GM19043 (cell line): ENCODE results near the gene ADAMTSL5.

Experiments used
- ATAC-seq: cut with Tn5 transposase; IDR thresholded peaks from one replicate; pipeline ENCODE4 v1.9.1; 2021; ENCODE audit warnings: low read depth; ENCODE audit not compliant: unreplicated experiment

The ADAMTSL5 gene

DNA sequence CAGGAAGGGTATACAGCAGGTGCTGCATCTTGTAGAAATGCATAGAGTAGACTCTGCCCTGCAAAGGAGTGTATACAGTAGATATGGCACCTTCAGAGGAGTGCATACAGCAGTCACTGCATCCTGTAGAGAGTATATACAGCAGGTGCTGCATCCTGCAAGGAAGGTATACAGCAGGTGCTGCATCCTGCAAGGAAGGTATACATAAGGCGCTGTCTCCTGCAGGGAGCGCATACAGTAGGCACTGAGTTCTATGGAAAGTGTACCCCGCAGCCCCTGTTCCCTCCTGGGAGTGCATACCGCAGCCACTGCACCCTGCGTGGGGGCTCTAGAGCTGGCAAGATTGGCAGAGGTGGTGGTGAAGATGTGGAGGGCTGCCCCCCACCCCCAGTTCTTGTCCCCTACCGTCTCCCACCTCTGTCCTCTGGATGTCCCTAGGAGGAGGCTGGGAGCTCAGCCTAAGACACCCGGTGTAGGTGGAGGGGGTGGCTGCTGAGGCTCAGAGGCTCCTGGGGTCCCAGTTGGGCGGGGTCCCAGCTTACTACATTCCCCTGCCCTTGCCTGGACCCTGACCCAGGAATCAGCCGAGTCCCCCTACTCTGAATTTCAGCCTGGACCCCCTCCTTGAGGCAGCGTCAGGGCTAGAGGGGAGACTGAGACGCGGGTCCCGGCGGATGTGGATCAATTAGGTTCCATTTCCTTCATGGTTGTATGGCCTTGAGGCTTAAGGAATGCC, 2.3 kb upstream of the ADAMTSL5 start:
- ATAC-seq, result no peak

DNA sequence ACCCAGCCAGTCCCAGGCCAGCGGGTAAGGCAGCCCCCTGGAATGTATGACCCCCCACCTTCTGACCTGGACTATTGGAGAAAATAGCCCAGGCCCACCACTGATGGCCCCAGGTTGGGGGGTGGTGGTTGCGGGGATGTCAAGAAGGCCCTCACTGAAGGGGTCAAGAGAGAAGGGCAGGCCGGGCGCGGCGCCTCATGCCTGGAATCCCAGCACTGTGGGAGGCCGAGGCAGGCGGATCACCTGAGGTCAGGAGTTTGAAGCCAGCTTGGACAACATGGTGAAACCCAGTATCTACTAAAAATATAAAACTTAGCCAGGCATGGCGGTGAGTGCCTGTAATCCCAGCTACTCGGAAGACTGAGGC, 1.5 kb upstream of the ADAMTSL5 start:
- ATAC-seq, result no peak

DNA sequence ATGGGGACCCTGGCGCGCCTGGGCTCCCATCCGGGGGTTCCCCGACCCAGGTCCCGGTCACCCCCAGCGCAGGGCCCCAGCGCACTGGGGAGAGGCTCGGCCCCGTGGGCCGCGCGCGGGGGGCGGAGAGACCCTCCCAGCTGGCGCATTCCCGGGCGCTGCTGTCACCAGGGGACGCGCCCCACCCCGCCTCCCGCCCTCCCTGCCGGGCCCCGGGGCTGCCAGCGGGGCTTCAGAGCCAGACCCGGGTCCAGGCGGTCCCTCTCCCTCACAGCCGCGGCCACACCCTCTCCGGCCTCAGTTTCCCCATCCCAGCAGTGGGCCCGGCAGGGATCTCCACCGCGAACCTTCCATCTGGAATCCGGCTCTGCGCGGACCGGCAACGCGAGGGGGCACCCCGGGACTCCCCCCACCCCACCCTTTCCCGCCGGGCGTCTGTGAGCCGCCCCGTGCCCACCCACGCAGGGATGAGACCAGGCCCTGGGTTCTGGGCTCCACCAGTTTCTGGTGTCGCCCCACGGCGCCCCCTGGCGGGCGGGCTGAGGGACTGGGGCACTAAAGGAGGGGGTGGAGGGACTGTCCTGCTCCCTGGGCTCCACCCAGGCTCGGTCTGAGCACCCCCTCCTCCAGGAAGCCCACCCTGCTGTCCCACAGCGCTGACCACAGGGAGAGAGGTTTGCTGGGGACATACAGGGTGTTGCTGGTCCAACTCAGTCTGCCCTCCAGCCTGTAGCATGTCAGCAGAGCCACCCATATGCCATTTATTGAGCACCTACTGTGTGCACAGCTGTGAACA, 878 bp upstream of the ADAMTSL5 start:
- no peak for ATAC-seq

DNA sequence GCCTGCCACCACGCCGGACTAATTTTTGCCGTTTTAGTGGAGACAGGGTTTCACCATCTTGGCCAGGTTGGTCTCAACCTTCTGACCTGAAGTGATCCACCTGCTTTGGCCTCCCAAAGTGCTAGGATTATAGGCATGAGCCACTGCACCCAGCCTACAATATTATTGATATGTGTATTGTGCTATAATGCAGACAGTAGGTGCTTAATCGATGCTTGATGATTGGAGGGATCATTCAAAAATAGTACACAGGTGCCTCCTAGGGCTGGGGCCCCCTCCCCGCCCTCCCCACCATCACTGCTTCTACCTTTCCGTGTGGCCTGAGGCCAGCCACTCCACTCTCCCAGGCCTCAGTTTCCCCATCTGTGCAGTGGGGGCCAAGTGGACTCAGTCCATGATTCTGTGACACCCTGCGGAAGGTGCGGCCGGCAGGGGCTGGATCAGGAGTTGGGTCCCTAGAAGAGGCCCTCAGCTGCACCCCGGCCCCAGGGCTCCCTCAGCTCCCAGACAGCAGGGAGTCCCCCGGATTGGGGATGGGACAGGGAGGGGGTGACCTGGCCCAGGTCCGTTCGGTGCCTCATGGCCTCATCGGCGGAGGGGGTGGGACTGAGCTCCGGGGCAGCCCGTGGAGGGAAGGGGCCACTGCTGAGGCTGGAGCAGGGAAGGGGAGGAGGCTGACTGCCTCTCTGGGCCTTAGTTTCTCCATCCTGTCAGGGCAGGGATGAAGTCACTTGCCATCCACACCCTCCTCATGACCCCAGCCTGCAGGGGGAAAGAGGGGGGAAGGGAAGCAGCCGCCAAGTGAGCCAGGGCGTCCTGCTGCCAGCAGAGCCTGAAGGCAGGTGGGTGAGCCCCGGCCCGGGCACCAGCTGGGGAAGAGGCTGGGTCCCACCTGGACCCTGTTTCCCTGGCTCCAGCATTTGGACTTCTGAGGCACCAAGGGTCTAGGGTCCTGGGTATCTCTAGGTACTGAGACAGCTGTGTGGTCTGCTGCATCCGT, 1.2 kb downstream of the ADAMTSL5 start:
- ATAC-seq, result no peak

DNA sequence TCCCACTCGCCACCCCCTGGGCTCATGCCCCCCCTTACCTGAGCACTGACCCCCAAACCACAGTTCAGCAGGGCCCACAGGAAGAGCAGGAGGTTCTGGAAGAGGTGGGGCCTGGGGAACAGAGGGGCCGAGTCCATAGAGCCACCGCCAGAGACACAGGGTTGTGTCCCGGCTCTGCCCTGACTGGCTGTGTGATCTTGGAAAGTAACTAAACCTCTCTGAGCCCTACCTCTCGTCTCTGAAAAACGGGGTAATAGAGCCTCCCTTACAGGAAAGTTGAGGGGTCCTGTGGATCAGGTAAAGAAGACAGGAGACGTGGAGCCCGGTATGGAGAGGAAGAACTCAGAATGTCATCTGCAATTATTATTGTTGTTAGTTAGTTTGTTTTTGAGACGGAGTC, 2.0 kb downstream of the ADAMTSL5 start:
- ATAC-seq, result no peak

DNA sequence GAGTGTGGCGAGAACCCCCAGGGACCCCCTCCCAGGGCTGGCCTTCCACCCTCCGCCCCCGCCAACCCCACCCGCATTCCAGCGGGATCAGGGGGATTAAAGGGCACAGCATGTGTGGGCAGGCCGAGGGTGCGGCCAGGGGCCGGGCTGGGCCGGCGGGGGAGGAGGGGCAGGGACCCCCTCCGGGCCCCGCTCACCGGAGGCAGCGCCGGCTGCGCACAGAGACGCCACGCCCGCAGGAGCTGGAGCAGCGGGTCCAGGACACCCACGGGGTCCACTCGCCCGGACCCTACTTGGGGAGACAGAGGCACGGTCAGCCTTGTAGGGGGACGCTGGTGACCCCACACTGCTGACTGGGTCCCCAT, 2.4 kb downstream of the ADAMTSL5 start:
- ATAC-seq, result no peak

DNA sequence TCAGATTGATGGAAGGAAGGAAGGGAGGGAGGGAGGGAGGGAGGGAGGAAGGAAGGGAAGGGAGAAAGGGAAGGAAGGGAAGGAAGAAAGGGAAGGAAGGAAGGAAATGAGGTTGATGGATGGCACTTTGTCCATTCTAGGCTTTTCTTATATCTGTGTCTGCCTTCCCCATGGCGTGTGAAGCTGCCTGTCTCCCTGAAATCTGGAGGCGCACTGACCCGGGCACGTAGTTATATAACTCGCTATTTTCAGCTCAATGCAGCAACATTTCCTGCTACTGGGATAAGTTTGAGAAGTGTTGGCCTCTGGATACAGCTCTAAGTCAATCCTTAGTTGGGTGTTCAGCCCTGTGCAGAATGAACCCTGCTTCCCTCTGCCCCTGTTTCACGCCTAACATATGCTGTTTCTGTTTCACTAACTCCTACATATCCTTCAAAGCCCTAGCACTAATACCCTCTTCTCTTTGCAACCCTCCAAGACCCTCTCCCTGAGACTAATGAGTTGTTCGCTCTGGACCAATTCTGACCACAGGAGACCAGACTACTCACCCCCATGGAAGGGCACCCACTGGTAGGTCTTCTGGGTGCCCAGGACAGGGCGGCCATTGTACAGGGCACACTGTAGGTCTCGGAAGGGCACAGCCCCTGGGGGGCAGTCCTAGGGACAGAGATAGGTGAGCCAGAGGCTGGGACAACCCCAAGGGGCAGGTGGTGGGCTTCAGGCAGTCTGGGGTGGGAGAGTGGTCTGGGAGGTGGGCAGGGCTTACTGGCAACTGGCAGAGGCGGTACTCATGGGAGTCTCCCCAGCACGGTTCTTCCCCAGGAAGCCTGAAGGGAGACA, 3.0 kb downstream of the ADAMTSL5 start:
- no peak for ATAC-seq

DNA sequence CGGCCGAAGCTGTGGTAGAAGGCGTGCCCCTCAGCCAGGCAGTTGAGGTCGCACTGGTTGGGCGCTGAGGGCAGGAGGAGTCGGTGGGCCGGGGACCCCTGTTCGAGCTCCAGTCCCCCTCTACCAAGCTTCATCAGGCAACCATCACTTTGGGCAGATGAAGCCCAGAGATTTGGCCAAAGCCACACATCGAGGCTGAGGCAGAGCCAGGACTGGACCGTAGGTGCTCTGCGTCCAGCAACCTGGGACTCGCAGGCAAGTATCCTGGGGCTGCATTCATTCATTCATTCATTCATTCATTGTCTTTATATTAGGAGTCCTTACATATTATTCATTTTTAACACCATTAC, 4.3 kb downstream of the ADAMTSL5 start:
- no peak for ATAC-seq

DNA sequence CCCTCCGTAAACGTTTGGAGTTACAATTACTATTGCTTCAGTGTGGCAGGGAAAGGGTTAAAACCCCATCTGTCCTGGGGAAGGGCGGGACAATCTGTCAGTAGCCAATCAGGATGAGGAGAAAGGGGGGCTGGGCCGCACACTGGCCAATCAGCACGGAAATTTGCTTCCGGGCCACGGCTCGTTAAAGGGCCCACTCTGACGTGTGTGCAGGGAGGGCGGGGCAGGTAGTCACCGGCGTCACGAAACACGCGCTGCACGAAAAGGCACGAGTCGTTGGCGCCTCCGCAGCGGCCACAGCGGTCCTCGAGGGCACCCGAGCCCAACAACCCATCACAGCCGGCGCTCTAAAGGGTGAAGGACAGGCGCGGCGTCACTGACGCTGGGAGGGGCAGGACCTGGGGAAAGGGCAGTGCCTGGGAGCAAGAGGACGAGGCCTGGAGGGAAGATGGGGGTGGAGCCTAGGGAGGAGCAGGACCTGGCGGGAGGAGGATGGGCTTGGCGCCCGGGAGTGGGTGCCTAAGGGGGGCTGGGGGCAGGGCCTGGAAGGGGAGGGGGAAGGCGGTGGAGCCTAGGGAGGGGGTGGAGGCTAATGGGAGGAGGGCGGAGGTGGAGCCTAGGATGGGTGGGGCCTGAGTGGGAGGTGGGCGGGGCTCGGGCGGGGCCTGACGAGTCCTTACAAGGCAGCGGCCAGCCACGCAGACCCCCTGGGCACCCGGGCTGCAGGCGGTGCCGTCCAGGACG, 4.9 kb downstream of the ADAMTSL5 start:
- ATAC-seq, result no peak

DNA sequence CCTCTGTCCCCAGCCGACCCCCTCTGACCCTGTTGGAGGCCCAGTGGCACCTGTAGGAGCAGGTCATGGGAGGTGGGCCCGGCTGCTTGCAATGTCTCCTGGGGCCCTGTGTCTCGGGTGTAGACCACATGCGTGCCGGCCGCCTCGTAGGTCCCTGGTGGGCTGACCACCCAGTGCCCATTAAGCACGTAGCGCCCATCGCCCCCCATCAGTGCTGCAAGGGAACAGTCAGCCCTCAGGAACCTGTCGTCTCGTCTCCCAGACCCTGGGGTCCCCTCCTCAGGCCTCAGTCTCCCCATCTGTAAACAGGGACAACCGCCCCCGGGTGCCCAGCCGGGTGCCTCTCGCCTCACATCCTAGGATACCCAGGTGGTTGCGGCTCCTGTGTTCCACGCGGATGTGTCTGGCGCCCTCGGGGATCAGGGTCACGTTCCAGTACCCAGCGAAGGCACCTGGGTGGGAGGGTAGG, 5.6 kb downstream of the ADAMTSL5 start:
- no peak for ATAC-seq

DNA sequence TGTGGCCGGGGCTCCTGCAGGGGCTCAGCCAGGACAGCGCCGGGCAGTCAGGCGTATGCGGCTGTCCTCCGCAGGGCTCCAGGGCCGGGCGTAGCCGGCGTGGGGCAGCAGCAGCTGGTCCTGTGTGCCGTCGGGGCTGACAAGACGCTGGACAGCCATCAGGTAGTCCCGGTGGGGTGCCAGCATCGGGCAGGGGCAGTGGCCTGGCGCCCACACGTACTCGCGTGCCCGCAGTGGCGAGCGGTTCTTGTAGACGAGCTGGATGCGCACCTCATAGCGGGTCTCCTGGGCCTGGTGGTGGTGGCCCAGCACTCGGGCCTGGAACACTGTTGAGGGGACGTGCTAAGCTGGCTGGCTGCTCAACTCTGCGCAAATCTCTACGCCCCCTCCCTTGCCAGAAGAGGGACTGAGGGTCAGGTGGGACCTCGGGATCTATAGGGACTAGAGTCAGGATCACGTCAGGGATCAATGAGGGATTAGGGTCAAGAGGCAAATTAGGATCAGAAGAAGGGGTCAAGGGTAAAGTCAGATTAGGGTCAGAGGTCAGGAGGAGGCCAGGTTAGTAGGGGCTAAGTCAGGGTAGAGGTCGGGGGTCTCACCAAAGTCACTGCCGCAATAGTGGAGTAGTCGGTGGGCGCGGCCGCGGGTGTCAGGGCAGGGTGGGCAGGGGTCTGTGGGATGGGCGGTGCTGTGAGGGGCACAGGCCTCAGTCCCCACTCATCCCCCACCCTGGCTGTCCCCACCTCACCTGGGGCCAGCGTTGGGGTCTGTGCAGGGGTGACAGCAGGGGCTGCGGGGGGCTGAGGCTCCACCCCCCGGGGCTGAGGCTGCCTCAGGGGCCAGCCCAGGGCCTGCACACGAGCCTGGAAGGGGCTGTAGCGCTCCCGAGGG, 6.6 kb downstream of the ADAMTSL5 start:
- ATAC-seq, result no peak

DNA sequence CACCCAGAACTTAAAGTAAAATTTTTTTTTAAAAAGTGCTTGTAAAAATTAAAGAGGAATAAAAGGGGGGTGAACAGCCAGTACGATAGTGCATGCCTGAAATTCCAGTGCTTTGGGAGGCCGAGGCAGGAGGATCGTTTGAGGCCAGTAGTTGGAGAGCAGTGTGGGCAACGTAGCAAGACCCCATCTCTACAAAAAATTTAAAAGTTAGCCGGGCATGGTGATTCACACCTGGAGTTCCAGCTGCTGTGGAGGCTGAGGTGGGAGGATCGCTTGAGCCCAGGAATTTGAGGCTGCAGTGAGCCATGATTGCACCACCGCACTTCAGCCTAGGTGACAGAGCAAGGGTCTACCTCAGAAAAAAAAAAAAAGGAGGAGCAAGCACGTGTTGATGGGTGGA, 7.8 kb downstream of the ADAMTSL5 start:
- no peak for ATAC-seq

DNA sequence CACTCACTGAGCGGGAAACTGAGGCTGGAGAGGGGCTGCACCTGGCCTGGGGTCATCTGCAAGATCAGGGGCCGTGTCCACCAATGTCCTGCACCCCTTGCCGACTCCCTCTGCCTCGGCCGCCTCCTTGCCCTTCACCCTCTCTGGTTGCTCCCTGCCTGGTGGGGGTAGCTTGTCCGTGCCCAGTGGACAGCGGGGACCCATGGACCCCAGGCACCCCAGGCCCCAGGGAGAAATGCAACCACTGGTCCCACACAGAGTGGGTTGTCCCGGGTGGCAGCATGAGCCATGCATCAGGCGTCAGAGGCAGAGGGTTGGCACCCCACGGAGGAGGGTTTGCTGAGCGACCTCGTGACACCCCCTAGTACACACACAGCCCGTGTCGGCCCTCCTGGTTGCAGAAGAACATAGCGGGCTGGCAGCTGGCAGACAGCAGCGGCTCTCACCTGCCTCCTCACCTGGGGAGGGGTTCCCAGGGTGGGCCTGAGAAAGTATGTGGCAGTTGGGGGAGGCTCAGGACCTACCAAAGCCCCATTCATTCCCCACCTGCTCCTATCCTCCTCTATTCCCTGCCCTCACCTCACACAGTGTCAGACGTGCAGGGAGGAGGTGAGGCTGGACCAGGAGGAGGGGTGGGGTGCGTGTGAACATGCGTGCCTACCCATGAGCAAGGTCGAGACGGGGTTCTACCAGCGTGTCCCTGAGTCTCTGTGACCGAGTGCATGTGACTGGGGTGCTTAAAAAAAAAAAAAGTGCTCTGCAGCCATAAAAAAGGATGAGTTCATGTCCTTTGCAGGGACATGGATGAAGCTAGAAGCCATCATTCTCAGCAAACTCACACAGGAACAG, 8.7 kb downstream of the ADAMTSL5 start:
- ATAC-seq, result no peak

DNA sequence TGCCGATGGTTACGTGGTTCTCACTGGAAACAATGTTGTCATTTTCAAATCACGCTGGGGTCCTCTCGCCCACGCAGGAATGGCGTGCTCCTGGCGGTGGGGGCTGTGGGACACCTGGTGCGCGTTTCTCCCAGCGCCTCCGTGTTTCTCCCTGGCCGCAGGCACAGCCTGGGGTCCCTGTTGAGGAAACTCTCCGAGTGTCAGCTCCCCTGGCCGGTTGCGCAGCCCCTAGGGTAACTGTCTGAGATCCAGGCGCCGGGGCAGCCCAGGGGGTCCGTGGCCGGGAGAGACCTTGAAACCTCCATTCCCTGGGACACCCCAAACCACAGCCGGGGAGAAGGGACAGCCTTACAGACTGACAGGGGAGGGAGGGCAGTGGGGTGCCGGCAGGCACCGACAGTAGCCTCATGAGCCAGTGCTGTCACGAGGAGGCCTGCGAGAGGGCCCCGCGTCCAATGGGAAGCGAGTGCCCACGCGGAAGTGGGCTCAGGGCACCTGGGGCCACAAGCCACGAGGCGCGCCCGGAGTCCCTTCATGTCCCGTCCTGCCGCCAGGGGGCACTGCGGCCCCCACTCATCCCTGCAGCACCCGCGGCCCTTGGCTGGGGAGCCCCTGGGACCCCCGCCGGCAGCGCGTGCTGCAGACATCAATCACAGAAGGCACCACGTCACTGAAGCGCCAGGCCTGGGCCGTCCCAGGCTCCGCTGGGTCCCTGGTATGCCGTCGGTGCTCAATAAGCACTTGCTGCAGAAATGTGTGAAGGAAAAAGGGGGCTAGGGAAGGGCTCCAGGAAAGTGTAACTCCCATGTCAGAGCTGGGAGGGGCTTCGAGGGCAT, 9.5 kb downstream of the ADAMTSL5 start:
- ATAC-seq, result no peak

DNA sequence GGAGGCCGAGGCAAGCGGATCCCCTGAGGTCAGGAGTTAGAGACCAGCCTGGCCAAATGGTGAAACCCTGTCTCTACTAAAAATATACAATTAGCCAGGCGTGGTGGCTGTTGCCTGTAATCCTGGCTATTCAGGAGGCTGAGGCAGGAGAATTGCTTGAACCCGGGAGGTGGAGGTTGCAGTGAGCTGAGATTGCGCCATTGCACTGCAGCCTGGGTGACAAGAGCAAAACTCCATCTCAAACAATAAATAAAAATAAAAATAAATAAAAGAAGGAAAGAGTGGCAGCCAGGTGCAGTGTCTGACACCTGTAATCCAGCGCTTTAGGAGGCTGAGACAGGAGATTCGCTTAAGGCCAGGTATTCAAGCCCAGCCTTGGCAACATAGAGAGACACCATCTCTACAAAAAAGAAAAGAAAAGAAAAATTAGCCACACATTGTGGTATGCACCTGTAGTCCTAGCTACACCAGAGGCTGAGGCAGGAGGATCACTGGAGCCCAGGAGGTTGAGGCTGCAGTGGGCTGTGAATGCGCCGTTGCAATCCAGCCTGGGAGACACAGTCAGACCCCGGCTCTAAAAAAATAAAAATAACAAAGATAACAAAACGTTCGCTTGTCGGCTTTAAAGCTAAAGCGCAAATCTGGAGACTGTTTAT, 10.3 kb downstream of the ADAMTSL5 start:
- ATAC-seq, result no peak

DNA sequence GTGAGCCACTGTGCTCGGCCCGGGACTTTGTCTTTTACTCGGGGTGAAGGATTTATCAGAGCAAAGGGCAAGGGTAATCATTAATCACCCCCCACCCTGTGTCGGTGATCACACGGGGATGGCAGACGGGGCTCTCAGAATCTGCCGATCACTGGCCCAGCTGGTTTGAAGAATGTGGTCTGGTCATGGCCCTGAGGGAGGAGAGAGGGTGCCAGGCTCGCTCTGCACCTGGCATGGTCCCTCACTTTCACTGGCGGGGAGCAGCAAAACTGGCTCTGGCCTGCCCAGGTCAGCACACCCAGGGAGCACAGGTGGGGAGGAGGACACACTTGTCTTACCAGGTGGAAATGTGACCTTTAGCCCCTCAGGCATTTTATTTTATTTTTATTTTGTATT, 11.6 kb downstream of the ADAMTSL5 start:
- no peak for ATAC-seq
